Measurements from ENCODE around the gene KCNA2. TPM values are rescaled to one million over a fixed set of nuclear protein-coding genes. Genes with fewer than 3 reads are reported as not detected.

The KCNA2 gene
- total and polyA plus RNA-seq, 2 of the 13 experiments (the other 11 are each of a cell fraction or from before 2014, with no cell fraction given): not detected

DNA sequence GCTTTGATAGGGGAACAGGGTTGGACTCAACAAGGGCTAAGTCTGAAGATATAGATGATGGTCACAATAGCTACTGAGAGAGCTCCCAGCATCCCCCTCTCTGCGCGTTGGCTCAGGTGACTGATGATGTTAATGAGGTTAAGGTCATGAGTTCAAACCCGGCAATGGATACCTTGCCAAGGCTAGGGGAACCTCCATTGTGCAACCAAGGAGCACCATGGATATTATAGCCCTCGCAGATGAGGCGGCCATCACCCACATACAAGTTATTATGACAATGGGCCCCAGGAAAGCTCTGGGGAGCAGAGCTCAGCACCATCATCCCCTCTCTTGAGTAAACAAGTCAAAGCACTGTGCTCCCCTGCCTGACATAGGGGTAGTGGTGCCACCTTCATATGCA, 8.2 kb downstream of the KCNA2 start:
- no peak overlapping the region for H3K9ac ChIP-seq (ENCODE audit: insufficient read depth, low read depth, low read length)
- H3K4me1 ChIP-seq (ENCODE audit: insufficient read depth, low read length): no peaks in the 10 kb centered on the region
- H3K36me3 ChIP-seq (replicated peaks in 1 of 2; ENCODE audit: control insufficient read depth in 1 of 2, insufficient read depth in 2 of 2, low read length in 2 of 2): no peaks in the 10 kb centered on the region
- BruUV-seq (replicated peaks): no TSS peak
- no peaks in the 10 kb centered on the region for H3K79me2 ChIP-seq (ENCODE audit: insufficient read depth, low read length)
- no peak overlapping the region for H3K4me3 ChIP-seq (replicated peaks in 1 of 3; ENCODE audit: insufficient read depth in 1 of 3, low read depth in 2 of 3, low read length in 3 of 3)
- WGBS (ENCODE audit: low lambda C conversion rate): 18% methylated on average over 4 of the region's 5 CpGs
- POLR2A ChIA-PET: no interaction called here
- H4K20me1 ChIP-seq (ENCODE audit: insufficient read depth, low read length): no peaks in the 10 kb centered on the region
- CTCF ChIA-PET (ENCODE audit: low intra/inter-chr PET ratio, low total read pairs): no interaction called here
- ATAC-seq (no peak), DNase-seq (ENCODE audit: low spot score) (no peak), FAIRE-seq (no peak)
- no peak overlapping the region for H3K4me2 ChIP-seq (ENCODE audit: low read depth, low read length)
- in situ Hi-C loops (cut with HindIII; ENCODE audit: extremely low pct_ligation_motif_present, low pct_unique_long_range_greater_than_20kb): no loop called here
- TF ChIP-seq, protein P1, sequence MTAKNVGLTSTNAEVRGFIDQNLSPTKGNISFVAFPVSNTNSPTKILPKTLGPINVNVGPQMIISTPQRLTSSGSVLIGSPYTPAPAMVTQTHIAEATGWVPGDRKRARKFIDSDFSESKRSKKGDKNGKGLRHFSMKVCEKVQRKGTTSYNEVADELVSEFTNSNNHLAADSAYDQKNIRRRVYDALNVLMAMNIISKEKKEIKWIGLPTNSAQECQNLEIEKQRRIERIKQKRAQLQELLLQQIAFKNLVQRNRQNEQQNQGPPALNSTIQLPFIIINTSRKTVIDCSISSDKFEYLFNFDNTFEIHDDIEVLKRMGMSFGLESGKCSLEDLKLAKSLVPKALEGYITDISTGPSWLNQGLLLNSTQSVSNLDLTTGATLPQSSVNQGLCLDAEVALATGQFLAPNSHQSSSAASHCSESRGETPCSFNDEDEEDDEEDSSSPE (CRISPR knock-in tag; IDR thresholded peaks at IDR 0.05): no peak
- TF ChIP-seq, protein P2, sequence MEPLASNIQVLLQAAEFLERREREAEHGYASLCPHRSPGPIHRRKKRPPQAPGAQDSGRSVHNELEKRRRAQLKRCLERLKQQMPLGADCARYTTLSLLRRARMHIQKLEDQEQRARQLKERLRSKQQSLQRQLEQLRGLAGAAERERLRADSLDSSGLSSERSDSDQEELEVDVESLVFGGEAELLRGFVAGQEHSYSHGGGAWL (CRISPR knock-in tag; IDR thresholded peaks at IDR 0.05): no peak
- peaks cover 3 to 7% of the 10 kb centered on the region in 2 experiments; a peak in 3 of 5 replicates for H3K27me3 ChIP-seq (ENCODE audit: control insufficient read depth in 1 of 2, insufficient read depth in 2 of 2, low read length in 2 of 2)
- no peak overlapping the region for H3K27ac ChIP-seq (ENCODE audit: extremely low read length, insufficient read depth, low read length)
- intact Hi-C loops (cut with micrococcal nuclease; ENCODE audit: unreplicated experiment): no loop called here
- no peak overlapping the region for H2AFZ ChIP-seq (ENCODE audit: low read length)
- H3K9me3 ChIP-seq (ENCODE audit: low read length): no peaks in the 10 kb centered on the region

DNA sequence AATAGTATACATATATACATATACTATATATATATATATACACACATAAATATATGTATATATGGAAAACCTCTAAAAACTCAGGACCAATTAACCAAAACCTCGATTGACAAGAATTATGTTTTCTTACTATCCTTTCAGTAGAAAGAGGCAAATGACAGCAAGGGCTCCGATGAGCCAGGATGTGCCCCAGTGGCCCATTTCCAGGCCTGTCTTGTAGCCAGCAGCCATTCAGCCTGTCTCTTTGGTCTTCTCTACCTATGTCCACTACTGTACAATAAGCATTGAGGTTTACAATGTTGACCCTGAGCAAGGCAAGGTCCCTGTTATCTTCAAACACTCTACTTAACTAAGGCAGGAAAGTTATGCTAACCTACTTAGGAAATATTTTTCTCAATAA, 9.8 kb downstream of the KCNA2 start:
- ChIA-PET CTCF (ENCODE audit: low intra/inter-chr PET ratio, low total read pairs) (no interaction called here), POLR2A (no interaction called here)
- ATAC-seq (no peak), DNase-seq (ENCODE audit: low spot score) (no peak), FAIRE-seq (no peak)
- Histone ChIP-seq H3K27me3 (ENCODE audit: control insufficient read depth in 1 of 2, insufficient read depth in 2 of 2, low read length in 2 of 2) (0 out of 5 replicates have a peak, but pooled peaks cover 0 to 3% of the 10 kb centered on the region in 2 experiments), H3K36me3 (replicated peaks in 1 of 2; ENCODE audit: control insufficient read depth in 1 of 2, insufficient read depth in 2 of 2, low read length in 2 of 2) (no peaks in the 10 kb centered on the region), H3K9ac (ENCODE audit: insufficient read depth, low read depth, low read length) (no peak overlapping the region), H3K4me2 (ENCODE audit: low read depth, low read length) (no peak overlapping the region), H3K79me2 (ENCODE audit: insufficient read depth, low read length) (no peaks in the 10 kb centered on the region), H4K20me1 (ENCODE audit: insufficient read depth, low read length) (no peaks in the 10 kb centered on the region), H3K4me1 (ENCODE audit: insufficient read depth, low read length) (no peaks in the 10 kb centered on the region), H3K27ac (ENCODE audit: extremely low read length, insufficient read depth, low read length) (no peak overlapping the region), H3K4me3 (replicated peaks in 1 of 3; ENCODE audit: insufficient read depth in 1 of 3, low read depth in 2 of 3, low read length in 3 of 3) (no peak overlapping the region), H3K9me3 (ENCODE audit: low read length) (no peaks in the 10 kb centered on the region), H2AFZ (ENCODE audit: low read length) (no peak overlapping the region)
- WGBS (ENCODE audit: low lambda C conversion rate): 35% methylated on average over 2 of the region's 2 CpGs
- BruUV-seq (replicated peaks): no TSS peak
- in situ Hi-C loops (cut with HindIII; ENCODE audit: extremely low pct_ligation_motif_present, low pct_unique_long_range_greater_than_20kb) (no loop called here), intact Hi-C loops (cut with micrococcal nuclease; ENCODE audit: unreplicated experiment) (no loop called here)
- TF ChIP-seq ZFP90 (CRISPR knock-in tag; IDR thresholded peaks at IDR 0.05; ENCODE audit: borderline replicate concordance) (no peak), ZNF841 (CRISPR knock-in tag; IDR thresholded peaks at IDR 0.05; ENCODE audit: borderline replicate concordance) (no peak), ZNF251 (CRISPR knock-in tag; IDR thresholded peaks at IDR 0.05) (no peak), ZNF766 (CRISPR knock-in tag; IDR thresholded peaks at IDR 0.05; ENCODE audit: borderline replicate concordance) (no peak)
- TF ChIP-seq, protein P3, sequence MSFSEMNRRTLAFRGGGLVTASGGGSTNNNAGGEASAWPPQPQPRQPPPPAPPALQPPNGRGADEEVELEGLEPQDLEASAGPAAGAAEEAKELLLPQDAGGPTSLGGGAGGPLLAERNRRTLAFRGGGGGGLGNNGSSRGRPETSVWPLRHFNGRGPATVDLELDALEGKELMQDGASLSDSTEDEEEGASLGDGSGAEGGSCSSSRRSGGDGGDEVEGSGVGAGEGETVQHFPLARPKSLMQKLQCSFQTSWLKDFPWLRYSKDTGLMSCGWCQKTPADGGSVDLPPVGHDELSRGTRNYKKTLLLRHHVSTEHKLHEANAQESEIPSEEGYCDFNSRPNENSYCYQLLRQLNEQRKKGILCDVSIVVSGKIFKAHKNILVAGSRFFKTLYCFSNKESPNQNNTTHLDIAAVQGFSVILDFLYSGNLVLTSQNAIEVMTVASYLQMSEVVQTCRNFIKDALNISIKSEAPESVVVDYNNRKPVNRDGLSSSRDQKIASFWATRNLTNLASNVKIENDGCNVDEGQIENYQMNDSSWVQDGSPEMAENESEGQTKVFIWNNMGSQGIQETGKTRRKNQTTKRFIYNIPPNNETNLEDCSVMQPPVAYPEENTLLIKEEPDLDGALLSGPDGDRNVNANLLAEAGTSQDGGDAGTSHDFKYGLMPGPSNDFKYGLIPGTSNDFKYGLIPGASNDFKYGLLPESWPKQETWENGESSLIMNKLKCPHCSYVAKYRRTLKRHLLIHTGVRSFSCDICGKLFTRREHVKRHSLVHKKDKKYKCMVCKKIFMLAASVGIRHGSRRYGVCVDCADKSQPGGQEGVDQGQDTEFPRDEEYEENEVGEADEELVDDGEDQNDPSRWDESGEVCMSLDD (CRISPR knock-in tag; IDR thresholded peaks at IDR 0.05; ENCODE audit: borderline replicate concordance): no peak
- TF ChIP-seq, protein P4, sequence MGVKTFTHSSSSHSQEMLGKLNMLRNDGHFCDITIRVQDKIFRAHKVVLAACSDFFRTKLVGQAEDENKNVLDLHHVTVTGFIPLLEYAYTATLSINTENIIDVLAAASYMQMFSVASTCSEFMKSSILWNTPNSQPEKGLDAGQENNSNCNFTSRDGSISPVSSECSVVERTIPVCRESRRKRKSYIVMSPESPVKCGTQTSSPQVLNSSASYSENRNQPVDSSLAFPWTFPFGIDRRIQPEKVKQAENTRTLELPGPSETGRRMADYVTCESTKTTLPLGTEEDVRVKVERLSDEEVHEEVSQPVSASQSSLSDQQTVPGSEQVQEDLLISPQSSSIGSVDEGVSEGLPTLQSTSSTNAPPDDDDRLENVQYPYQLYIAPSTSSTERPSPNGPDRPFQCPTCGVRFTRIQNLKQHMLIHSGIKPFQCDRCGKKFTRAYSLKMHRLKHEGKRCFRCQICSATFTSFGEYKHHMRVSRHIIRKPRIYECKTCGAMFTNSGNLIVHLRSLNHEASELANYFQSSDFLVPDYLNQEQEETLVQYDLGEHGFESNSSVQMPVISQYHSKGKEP (CRISPR knock-in tag; IDR thresholded peaks at IDR 0.05): no peak
- TF ChIP-seq, protein P5, sequence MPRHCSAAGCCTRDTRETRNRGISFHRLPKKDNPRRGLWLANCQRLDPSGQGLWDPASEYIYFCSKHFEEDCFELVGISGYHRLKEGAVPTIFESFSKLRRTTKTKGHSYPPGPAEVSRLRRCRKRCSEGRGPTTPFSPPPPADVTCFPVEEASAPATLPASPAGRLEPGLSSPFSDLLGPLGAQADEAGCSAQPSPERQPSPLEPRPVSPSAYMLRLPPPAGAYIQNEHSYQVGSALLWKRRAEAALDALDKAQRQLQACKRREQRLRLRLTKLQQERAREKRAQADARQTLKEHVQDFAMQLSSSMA (CRISPR knock-in tag; IDR thresholded peaks at IDR 0.05): no peak
